ENCODE data around the gene PCDHA8.
"Not testable (repeated sequence)": the region's sequence is repeated elsewhere in the genome, so short reads cannot be mapped to it uniquely, and the experiment has no call there.

The PCDHA8 gene

DNA sequence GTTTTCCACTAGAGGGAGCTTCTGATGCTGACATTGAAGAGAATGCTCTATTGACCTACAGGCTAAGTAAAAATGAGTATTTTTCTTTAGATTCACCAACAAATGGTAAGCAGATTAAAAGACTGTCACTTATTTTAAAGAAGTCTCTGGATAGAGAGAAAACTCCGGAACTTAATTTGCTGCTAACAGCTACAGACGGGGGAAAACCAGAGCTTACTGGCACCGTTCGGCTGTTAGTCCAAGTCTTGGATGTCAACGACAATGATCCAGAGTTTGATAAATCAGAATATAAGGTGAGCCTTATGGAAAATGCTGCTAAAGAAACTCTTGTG, 28.5 kb downstream of the PCDHA8 start:
- no peak for DNase-seq (ENCODE audit: low read depth)

GRCh38 chr5:140870221-140871201, 29.5 kb downstream of the PCDHA8 start:
- DNase-seq (ENCODE audit: low read depth) = no peak

- DNase-seq (ENCODE audit: low read depth) = no peak
Observed at GRCh38 chr5:140875085-140876065, 34.4 kb downstream of the PCDHA8 start, which contains the start of gene PCDHA12. Gene PCDHA12, plus strand, starts transcription at chr5:140875308. Its CDS starts 165 bp downstream, at chr5:140875473.

DNA sequence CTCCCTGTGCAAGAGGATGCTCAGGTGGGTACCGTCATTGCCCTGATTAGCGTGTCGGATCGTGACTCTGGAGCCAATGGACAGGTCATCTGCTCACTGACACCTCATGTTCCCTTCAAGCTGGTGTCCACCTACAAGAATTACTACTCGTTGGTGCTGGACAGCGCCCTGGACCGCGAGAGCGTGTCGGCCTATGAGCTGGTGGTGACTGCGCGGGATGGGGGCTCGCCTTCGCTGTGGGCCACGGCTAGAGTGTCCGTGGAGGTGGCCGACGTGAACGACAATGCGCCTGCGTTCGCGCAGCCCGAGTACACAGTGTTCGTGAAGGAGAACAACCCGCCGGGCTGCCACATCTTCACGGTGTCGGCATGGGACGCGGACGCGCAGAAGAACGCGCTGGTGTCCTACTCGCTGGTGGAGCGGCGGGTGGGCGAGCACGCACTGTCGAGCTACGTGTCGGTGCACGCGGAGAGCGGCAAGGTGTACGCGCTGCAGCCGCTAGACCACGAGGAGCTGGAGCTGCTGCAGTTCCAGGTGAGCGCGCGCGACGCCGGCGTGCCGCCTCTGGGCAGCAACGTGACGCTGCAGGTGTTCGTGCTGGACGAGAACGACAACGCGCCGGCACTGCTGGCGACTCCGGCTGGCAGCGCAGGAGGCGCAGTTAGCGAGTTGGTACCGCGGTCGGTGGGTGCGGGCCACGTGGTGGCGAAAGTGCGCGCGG, 35.7 kb downstream of the PCDHA8 start:
- not testable (repeated sequence) for DNase-seq (ENCODE audit: low read depth)

GRCh38 chr5:140877262-140877581, 36.2 kb downstream of the PCDHA8 start:
- DNase-seq (ENCODE audit: low read depth) = no peak

DNA sequence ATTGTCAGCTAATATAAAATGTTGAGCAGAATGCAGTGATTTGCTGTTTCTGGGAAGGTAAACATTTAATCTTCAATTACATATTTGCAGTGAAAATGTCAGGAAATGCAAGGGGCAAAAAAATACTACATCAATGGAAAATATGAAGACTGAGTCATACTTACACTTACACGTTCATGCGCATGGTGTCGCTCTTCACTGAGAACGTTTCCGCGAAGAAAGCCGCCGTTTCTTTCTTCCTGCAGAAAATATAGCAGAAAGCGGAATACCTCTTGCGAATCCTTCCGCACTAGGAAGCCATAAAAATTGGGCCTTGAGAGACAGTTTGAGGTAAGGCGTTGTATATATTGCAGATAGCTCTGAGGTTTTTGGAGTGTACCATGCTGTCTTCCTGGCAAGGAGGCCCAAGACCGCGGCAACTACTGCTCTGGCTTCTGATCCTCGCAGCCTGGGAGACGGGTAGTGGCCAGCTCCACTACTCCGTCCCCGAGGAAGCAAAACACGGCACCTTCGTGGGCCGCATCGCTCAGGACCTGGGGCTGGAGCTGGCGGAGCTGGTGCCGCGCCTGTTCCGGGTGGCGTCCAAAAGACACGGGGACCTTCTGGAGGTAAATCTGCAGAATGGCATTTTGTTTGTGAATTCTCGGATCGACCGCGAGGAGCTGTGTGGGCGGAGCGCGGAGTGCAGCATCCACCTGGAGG, 41.1 kb downstream of the PCDHA8 start, which contains the start of gene PCDHA13:
PCDHA13 (plus strand) TSS at position 236 of the 702 bp plus-strand sequence; CDS start at position 381, 145 bp downstream.
- DNase-seq (ENCODE audit: low read depth) = no peak

DNA sequence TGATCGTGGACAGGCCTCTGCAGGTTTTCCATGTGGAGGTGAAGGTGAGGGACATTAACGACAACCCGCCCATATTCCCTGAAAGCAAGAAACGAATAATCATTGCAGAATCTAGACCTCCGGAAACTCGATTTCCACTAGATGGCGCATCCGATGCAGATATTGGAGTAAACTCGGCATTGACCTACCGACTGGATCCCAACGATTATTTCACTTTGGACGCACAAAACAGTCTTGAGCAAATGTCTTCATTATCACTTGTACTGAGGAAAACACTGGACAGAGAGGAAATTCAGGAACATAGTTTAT, 41.6 kb downstream of the PCDHA8 start:
- DNase-seq (ENCODE audit: low read depth) = no peak

GRCh38 chr5:140883373-140883772, 42.4 kb downstream of the PCDHA8 start:
- no peak for DNase-seq (ENCODE audit: low read depth)

- no peak for DNase-seq (ENCODE audit: low read depth)
Observed at GRCh38 chr5:140883927-140884697, 43.1 kb downstream of the PCDHA8 start.
